Astrocyte (in vitro differentiated cells and primary cell): Measurements from ENCODE around the gene ALDH3B2.
"Not testable (repeated sequence)": the region's sequence is repeated elsewhere in the genome, so short reads cannot be mapped to it uniquely, and the experiment has no call there.

Source experiments
- EZH2 ChIP-seq: IDR thresholded peaks from 2 replicates; pipeline ENCODE4 v1.6.1; 2012; ENCODE audit warnings: mild to moderate bottlenecking, low read length, inconsistent platforms; ENCODE audit not compliant: insufficient read depth
- TF ChIP-seq, protein P1 (sequence below): IDR thresholded peaks from 2 replicates; pipeline ENCODE4 v1.5.1; 2011; ENCODE audit warnings: low read depth, mild to moderate bottlenecking, inconsistent platforms, low read length, moderate library complexity; ENCODE audit not compliant: insufficient read depth

DNA sequence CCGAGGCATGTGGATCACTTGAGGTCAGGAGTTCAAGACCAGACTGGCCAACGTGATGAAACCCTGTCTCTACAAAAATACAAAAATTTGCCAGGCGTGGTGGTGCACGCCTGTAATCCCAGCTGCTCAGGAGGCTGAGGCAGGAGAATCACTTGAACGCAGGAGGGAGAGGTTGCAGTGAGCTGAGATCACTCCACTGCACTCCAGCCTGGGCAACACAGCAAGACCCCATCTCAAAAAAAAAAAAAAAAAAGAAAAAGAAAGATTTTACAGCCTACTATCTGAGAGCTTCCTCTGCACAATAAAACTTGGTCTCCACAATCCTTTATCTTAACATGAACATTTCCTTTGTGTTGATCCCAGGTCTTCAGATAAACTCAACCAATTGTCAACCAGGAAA, 13.7 kb downstream of the ALDH3B2 start:
- TF ChIP-seq, protein P1, sequence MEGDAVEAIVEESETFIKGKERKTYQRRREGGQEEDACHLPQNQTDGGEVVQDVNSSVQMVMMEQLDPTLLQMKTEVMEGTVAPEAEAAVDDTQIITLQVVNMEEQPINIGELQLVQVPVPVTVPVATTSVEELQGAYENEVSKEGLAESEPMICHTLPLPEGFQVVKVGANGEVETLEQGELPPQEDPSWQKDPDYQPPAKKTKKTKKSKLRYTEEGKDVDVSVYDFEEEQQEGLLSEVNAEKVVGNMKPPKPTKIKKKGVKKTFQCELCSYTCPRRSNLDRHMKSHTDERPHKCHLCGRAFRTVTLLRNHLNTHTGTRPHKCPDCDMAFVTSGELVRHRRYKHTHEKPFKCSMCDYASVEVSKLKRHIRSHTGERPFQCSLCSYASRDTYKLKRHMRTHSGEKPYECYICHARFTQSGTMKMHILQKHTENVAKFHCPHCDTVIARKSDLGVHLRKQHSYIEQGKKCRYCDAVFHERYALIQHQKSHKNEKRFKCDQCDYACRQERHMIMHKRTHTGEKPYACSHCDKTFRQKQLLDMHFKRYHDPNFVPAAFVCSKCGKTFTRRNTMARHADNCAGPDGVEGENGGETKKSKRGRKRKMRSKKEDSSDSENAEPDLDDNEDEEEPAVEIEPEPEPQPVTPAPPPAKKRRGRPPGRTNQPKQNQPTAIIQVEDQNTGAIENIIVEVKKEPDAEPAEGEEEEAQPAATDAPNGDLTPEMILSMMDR = not testable (repeated sequence)
- not testable (repeated sequence) for TF ChIP-seq EZH2
